Measurements from ENCODE around the gene GIGYF2. TPM values are rescaled to one million over a fixed set of nuclear protein-coding genes. Genes with fewer than 3 reads are reported as not detected.

GIGYF2 gene, protein sequence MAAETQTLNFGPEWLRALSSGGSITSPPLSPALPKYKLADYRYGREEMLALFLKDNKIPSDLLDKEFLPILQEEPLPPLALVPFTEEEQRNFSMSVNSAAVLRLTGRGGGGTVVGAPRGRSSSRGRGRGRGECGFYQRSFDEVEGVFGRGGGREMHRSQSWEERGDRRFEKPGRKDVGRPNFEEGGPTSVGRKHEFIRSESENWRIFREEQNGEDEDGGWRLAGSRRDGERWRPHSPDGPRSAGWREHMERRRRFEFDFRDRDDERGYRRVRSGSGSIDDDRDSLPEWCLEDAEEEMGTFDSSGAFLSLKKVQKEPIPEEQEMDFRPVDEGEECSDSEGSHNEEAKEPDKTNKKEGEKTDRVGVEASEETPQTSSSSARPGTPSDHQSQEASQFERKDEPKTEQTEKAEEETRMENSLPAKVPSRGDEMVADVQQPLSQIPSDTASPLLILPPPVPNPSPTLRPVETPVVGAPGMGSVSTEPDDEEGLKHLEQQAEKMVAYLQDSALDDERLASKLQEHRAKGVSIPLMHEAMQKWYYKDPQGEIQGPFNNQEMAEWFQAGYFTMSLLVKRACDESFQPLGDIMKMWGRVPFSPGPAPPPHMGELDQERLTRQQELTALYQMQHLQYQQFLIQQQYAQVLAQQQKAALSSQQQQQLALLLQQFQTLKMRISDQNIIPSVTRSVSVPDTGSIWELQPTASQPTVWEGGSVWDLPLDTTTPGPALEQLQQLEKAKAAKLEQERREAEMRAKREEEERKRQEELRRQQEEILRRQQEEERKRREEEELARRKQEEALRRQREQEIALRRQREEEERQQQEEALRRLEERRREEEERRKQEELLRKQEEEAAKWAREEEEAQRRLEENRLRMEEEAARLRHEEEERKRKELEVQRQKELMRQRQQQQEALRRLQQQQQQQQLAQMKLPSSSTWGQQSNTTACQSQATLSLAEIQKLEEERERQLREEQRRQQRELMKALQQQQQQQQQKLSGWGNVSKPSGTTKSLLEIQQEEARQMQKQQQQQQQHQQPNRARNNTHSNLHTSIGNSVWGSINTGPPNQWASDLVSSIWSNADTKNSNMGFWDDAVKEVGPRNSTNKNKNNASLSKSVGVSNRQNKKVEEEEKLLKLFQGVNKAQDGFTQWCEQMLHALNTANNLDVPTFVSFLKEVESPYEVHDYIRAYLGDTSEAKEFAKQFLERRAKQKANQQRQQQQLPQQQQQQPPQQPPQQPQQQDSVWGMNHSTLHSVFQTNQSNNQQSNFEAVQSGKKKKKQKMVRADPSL (N-terminal part only)
- total RNA-seq (100 to 1,000 TPM in 2 of 5 donors, 10 to 100 TPM in 3; 68.4 to 158 (median 87.4) TPM), polyA plus RNA-seq (10 to 100 TPM in 1 of 3 donors, 1 to 10 TPM in 2; 7.1 to 17.0 (median 9.5) TPM)
- long read RNA-seq, donor 1, result 0 reads
- long read RNA-seq, donor 2, partial matches to known transcripts, result 0 of 1 reads
- long read RNA-seq, donor 2, other reads (novel, unspliced or antisense), result 0 of 1 reads
- long read RNA-seq, donor 3, partial matches to known transcripts, result 0 of 1 reads
- long read RNA-seq, donor 3, other reads (novel, unspliced or antisense), result 0 of 1 reads
- long read RNA-seq, donor 4, result 0 reads
- long read RNA-seq, donor 5, partial matches to known transcripts, result 0 of 2 reads
- long read RNA-seq, donor 5, other reads (novel, unspliced or antisense), result 0 of 2 reads
- long read RNA-seq, donor 6, result 0 reads
- long read RNA-seq, donor 7, result 0 reads
- long read RNA-seq, donor 8, result 0 reads
- long read RNA-seq, donor 9, partial matches to known transcripts, result 21 of 24 reads
- long read RNA-seq, donor 9, other reads (novel, unspliced or antisense), result 0 of 24 reads
- long read RNA-seq, donor 10, full-length matches to known transcripts, result 1 of 1 reads
- long read RNA-seq, donor 10, partial matches to known transcripts, result 0 of 1 reads
- long read RNA-seq, donor 10, other reads (novel, unspliced or antisense), result 0 of 1 reads

DNA sequence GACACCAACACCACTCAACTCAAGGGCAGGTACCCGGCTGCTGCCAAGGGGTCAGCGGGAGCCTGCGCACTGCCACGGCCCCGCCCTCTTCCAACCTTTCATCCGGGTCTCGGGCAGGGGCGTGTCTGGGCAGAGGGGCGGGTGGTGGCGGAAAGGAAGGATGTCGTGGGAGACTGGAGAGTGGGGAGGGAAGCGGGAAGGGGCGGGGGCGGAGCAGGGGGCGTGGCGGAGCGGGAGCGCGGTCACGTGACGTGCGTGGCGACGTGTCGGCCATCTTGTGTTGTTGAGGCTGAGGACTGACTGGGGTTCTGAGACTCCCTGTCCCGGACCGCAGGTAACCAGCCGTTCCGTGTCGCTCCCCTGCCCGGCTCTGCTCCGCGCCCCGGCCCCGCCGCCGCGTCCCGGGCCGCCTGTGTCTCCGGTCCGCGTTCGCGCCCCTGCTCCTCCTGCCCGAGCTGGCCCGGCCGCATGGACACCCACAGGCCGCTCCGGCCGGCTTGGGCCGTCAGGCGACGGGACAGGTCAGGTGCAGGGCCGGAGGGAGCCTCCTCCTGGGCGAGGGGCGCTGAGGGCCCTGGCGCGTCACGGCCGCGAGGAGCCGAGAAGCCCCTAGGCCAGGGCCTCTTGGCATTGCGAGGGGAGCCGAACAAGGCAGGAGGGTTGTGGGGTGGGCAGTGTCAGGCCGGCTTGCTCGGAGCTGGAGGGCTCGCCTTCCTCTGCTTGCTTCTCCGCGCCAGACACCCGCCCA is at the start of gene GIGYF2:
GIGYF2 (plus strand) TSS at position 273 of the 748 bp plus-strand sequence. CDS start 37,867 bp downstream, outside the sequence.
- Histone ChIP-seq H3K27me3 (no peaks in the 10 kb centered on the region), H3K27ac (peak within 1 kb of the TSS; percentile 93 to 99 (median 96)), H3K4me3 (peak within 1 kb of the TSS; percentile 85 to 96 (median 94)), H3K4me1 (peaks cover 25 to 53% (median 44%) of the 10 kb centered on the region in 4 donors), H3K36me3 (peaks cover 0 to 10% (median 0%) of the 10 kb centered on the region in 4 donors), H3K9me3 (no peaks in the 10 kb centered on the region)
- intact Hi-C loops (cut with DNase I; ENCODE audit: low total_unique reads), result no loop called here
- TF ChIP-seq POLR2A (IDR thresholded peaks at IDR 0.05) (no peak), POLR2AphosphoS5 (IDR thresholded peaks at IDR 0.05) (peak in 2 of 3 donors; percentile 80 to 90)
- DNase-seq, result peak; percentile 97 to 99
- WGBS, 5 donors, result 0 to 1% (median 0%) methylated on average over 7 to 71 of the region's 71 CpGs

DNA sequence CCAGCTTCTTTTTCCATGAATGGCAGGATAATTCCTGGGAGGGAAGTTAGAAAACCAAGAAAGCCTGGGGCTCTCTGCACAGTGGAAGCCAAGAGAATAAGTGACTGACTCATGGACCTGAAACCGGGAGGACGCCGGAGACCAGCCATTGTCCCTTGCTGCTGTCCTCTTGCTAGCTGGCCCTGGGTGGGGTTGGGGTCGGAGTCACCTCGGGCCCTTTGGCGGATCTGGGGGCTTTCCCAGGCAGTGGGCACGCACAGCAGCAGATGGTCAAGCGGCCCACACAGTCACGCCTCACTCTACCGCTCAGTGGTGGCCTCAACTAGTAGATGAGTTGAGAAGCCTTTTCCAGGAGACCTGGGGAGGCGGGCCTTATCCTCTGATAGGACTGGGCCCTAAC is 48.1 kb upstream of the GIGYF2 start:
- no peaks in the 10 kb centered on the region for H3K4me1 ChIP-seq
- intact Hi-C loops (cut with DNase I; ENCODE audit: low total_unique reads), result no loop called here
- H3K36me3 ChIP-seq, result no peaks in the 10 kb centered on the region
- H3K27me3 ChIP-seq, result no peaks in the 10 kb centered on the region
- TF ChIP-seq POLR2AphosphoS5 (IDR thresholded peaks at IDR 0.05) (no peak), POLR2A (IDR thresholded peaks at IDR 0.05) (no peak), EP300 (IDR thresholded peaks at IDR 0.05) (no peak)
- TF ChIP-seq, protein P1, sequence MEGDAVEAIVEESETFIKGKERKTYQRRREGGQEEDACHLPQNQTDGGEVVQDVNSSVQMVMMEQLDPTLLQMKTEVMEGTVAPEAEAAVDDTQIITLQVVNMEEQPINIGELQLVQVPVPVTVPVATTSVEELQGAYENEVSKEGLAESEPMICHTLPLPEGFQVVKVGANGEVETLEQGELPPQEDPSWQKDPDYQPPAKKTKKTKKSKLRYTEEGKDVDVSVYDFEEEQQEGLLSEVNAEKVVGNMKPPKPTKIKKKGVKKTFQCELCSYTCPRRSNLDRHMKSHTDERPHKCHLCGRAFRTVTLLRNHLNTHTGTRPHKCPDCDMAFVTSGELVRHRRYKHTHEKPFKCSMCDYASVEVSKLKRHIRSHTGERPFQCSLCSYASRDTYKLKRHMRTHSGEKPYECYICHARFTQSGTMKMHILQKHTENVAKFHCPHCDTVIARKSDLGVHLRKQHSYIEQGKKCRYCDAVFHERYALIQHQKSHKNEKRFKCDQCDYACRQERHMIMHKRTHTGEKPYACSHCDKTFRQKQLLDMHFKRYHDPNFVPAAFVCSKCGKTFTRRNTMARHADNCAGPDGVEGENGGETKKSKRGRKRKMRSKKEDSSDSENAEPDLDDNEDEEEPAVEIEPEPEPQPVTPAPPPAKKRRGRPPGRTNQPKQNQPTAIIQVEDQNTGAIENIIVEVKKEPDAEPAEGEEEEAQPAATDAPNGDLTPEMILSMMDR (IDR thresholded peaks at IDR 0.05), result no peak
- 93 to 96% (median 93%) methylated on average over 4 to 11 of the region's 11 CpGs for WGBS, 5 donors
- no peak for DNase-seq
- no peak overlapping the region for H3K4me3 ChIP-seq
- H3K27ac ChIP-seq, result no peak overlapping the region
- H3K9me3 ChIP-seq, result no peaks in the 10 kb centered on the region

DNA sequence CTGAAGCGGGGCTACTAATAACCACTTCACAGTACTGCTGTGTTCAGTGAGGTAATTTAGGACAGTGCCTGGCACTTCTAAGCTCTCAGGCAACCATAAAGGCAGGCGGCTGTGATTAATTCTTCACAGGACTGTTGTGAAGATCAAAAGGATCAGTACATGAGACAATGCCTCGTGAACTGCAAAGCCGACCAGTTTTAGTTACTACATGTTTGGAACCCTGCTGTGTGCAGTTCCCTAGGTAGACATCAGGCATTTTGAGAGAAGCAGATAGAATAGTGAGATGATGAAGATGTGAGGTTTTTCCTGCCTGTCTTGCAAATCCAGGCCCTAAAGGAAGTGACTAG is 44.7 kb upstream of the GIGYF2 start:
- TF ChIP-seq, protein P1 (IDR thresholded peaks at IDR 0.05), result no peak
- no peak for TF ChIP-seq POLR2AphosphoS5 (IDR thresholded peaks at IDR 0.05)
- TF ChIP-seq POLR2A (IDR thresholded peaks at IDR 0.05), result no peak
- no peak for TF ChIP-seq EP300 (IDR thresholded peaks at IDR 0.05)
- no peaks in the 10 kb centered on the region for H3K27me3 ChIP-seq
- intact Hi-C loops (cut with DNase I; ENCODE audit: low total_unique reads), result no loop called here
- WGBS, 5 donors, result 70 to 88% (median 82%) methylated on average over 4 of the region's 4 CpGs
- H3K4me1 ChIP-seq, result peaks cover 0 to 5% (median 0%) of the 10 kb centered on the region in 4 donors
- no peak for DNase-seq
- H3K36me3 ChIP-seq, result no peaks in the 10 kb centered on the region
- no peak overlapping the region for H3K27ac ChIP-seq
- H3K4me3 ChIP-seq, result no peak overlapping the region
- no peaks in the 10 kb centered on the region for H3K9me3 ChIP-seq
